HepG2 (cell line): ENCODE results near the gene ASIC3. TPM values are rescaled to one million over a fixed set of nuclear protein-coding genes. Genes with fewer than 3 reads are reported as not detected.

ENCODE experiments used
- ADNP ChIP-seq: sonication (generic); formaldehyde crosslinking; IDR thresholded peaks from 2 replicates; pipeline ENCODE4 v1.4.0; 2020; ENCODE audit warnings: missing genetic modification reagents
- ARID2 ChIP-seq: sonication (generic); formaldehyde crosslinking; IDR thresholded peaks from 2 replicates; pipeline ENCODE4 v1.8.1; 2022; ENCODE audit warnings: mild to moderate bottlenecking, missing genetic modification reagents, borderline replicate concordance
- ARNTL ChIP-seq: sonication (generic); formaldehyde crosslinking; IDR thresholded peaks from 2 replicates; pipeline ENCODE4 v1.4.0; 2020; ENCODE audit warnings: mild to moderate bottlenecking, missing genetic modification reagents
- CENPT ChIP-seq: sonication (generic); formaldehyde crosslinking; IDR thresholded peaks from 2 replicates; pipeline ENCODE4 v1.8.0; 2022; ENCODE audit warnings: low read depth, mild to moderate bottlenecking, moderate library complexity, missing genetic modification reagents
- LCORL ChIP-seq, 2 experiments: fragments of 450-650 bp in 1 of 2; sonication (generic) in 1 of 2; formaldehyde crosslinking in 1 of 2; IDR thresholded peaks; 2 replicates each; pipeline versions ENCODE4 v1.5.0 to v1.6.1; 2017 to 2020; ENCODE audit warnings: antibody characterized with exemption in 1 of 2, missing genetic modification reagents in 1 of 2
- MAFK ChIP-seq, 2 experiments: IDR thresholded peaks in 1 of 2; conservative IDR thresholded peaks in 1 of 2; 2 replicates each; pipeline ENCODE4 v1.6.1; 2011; ENCODE audit warnings: improper control_type of control experiment in 2 of 2, low read length in 2 of 2
- ZNF101 ChIP-seq: sonication (generic); formaldehyde crosslinking; IDR thresholded peaks from 2 replicates; pipeline ENCODE4 v1.4.0; 2020; ENCODE audit warnings: mild to moderate bottlenecking, low read depth, missing genetic modification reagents, borderline replicate concordance
- ZNF264 ChIP-seq: sonication (generic); formaldehyde crosslinking; IDR thresholded peaks from 2 replicates; pipeline ENCODE4 v1.4.0; 2020; ENCODE audit warnings: missing genetic modification reagents
- ZNF484 ChIP-seq: sonication (generic); formaldehyde crosslinking; IDR thresholded peaks from 2 replicates; pipeline ENCODE4 v1.5.1; 2020; ENCODE audit warnings: mild to moderate bottlenecking, low read depth, missing genetic modification reagents, borderline replicate concordance
- ZNF572 ChIP-seq: sonication (generic); formaldehyde crosslinking; IDR thresholded peaks from 2 replicates; pipeline ENCODE4 v1.5.1; 2020; ENCODE audit warnings: mild to moderate bottlenecking, missing genetic modification reagents
- ZNF605 ChIP-seq: sonication (generic); formaldehyde crosslinking; IDR thresholded peaks from 2 replicates; pipeline ENCODE4 v1.8.0; 2022; ENCODE audit warnings: mild to moderate bottlenecking, missing genetic modification reagents
- ZNF775 ChIP-seq: sonication (generic); formaldehyde crosslinking; IDR thresholded peaks from 2 replicates; pipeline ENCODE4 v1.4.0; 2020; ENCODE audit warnings: missing genetic modification reagents, mild to moderate bottlenecking, moderate library complexity, borderline replicate concordance
- polyA plus RNA-seq, 8 experiments: library from polyadenylated mRNA; depleted of rRNA in 3 of 8; stranded (reverse) in 7 of 8; unstranded in 1 of 8; fragments of >200 nt; fragmentation: Illumina TruSeq in 4 of 8; extraction: Trizol in 4 of 8; gene quantifications; 2 replicates each; pipeline versions ENCODE4 v1.2.1 to v1.2.3, GENCODE V29; 2011 to 2016; ENCODE audit warnings: low read depth in 4 of 8, missing spikeins in 1 of 8, mixed read lengths in 1 of 8; ENCODE audit not compliant: insufficient read depth in 1 of 8
- total RNA-seq, 5 experiments: library from RNA; depleted of rRNA; stranded (reverse); fragments of >200 nt; fragmentation: Illumina TruSeq; extraction: Trizol; gene quantifications; 2 replicates each; pipeline ENCODE4 v1.2.3, GENCODE V29; 2016; ENCODE audit warnings: low read depth in 1 of 5
- TF ChIP-seq, protein P1 (sequence below): sonication (generic); formaldehyde crosslinking; conservative IDR thresholded peaks from 2 replicates; pipeline ENCODE4 v1.4.0; 2020; ENCODE audit warnings: mild to moderate bottlenecking, missing genetic modification reagents, moderate library complexity
- TF ChIP-seq, protein P2 (sequence below): sonication (generic); formaldehyde crosslinking; conservative IDR thresholded peaks from 2 replicates; pipeline ENCODE4 v1.4.0; 2020; ENCODE audit warnings: missing genetic modification reagents
- TF ChIP-seq, protein P3 (sequence below): sonication (generic); formaldehyde crosslinking; IDR thresholded peaks from 2 replicates; pipeline ENCODE4 v1.4.0; 2020; ENCODE audit warnings: mild to moderate bottlenecking, missing genetic modification reagents
- TF ChIP-seq, protein P4 (sequence below): sonication (generic); formaldehyde crosslinking; IDR thresholded peaks from 2 replicates; pipeline ENCODE4 v1.4.0; 2020; ENCODE audit warnings: missing genetic modification reagents, borderline replicate concordance

Gene ASIC3
- total and polyA plus RNA-seq, 2 of the 13 experiments (the other 11 are each of a cell fraction or from before 2014, with no cell fraction given): 0.51 TPM; not detected in 1

DNA sequence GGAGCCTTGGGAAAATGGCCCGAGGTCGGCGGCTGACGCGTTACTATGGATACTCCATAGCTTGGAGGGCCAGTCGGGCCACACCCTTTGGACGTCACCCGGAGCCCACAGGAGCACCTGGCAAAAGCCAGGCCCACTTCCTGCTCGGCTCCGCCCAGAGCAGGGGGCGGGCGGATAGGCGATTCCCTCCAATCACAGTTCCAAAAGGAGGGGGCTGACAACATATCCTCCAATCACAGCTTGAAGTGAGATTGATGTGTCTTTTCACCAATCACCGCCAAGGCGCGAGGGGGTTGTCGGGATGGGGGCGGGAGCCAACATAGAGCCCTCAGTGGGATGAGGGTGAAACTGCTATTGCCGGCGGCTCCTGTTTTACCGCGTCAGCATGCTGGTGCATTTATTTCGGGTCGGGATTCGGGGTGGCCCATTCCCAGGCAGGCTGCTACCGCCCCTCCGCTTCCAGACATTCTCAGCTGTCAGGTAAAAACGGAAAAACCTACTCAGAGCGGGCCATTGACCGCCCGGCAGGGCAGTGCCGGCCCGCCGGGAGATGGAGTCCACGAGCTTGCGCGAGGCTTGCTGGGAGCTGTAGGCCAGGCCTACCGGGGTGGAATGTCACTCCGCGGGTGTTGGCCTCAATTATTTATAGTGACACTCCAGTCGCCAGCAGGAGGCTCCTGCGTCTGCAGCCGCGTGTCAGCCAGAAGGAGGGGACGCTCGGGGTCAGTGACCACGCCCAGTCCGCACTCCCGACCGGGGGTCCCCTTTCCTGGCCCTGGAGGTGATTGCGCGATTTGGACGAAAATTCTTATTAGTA, 20.0 kb upstream of the ASIC3 start, which contains the start of gene ABCB8 (continued):
- TF ChIP-seq, protein P1, sequence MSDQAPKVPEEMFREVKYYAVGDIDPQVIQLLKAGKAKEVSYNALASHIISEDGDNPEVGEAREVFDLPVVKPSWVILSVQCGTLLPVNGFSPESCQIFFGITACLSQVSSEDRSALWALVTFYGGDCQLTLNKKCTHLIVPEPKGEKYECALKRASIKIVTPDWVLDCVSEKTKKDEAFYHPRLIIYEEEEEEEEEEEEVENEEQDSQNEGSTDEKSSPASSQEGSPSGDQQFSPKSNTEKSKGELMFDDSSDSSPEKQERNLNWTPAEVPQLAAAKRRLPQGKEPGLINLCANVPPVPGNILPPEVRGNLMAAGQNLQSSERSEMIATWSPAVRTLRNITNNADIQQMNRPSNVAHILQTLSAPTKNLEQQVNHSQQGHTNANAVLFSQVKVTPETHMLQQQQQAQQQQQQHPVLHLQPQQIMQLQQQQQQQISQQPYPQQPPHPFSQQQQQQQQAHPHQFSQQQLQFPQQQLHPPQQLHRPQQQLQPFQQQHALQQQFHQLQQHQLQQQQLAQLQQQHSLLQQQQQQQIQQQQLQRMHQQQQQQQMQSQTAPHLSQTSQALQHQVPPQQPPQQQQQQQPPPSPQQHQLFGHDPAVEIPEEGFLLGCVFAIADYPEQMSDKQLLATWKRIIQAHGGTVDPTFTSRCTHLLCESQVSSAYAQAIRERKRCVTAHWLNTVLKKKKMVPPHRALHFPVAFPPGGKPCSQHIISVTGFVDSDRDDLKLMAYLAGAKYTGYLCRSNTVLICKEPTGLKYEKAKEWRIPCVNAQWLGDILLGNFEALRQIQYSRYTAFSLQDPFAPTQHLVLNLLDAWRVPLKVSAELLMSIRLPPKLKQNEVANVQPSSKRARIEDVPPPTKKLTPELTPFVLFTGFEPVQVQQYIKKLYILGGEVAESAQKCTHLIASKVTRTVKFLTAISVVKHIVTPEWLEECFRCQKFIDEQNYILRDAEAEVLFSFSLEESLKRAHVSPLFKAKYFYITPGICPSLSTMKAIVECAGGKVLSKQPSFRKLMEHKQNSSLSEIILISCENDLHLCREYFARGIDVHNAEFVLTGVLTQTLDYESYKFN (CRISPR knock-in tag): peak; percentile 25; the same call in 1 of the 2 replicates
- TF ChIP-seq, protein P2, sequence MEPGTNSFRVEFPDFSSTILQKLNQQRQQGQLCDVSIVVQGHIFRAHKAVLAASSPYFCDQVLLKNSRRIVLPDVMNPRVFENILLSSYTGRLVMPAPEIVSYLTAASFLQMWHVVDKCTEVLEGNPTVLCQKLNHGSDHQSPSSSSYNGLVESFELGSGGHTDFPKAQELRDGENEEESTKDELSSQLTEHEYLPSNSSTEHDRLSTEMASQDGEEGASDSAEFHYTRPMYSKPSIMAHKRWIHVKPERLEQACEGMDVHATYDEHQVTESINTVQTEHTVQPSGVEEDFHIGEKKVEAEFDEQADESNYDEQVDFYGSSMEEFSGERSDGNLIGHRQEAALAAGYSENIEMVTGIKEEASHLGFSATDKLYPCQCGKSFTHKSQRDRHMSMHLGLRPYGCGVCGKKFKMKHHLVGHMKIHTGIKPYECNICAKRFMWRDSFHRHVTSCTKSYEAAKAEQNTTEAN (CRISPR knock-in tag): no peak
- TF ChIP-seq MAFK (conservative IDR thresholded peaks at IDR 0.05 in 1 of 2, IDR thresholded peaks at IDR 0.05 in 1 of 2; ENCODE audit: low read length in 2 of 2) (0 out of 4 replicates have a peak, but pooled peaks of 1 of the 2 experiments have one; percentile 28), ZNF264 (CRISPR knock-in tag) (no peak), ZNF101 (CRISPR knock-in tag) (no peak), ZNF605 (CRISPR knock-in tag) (peak; percentile 80), ZNF572 (CRISPR knock-in tag) (no peak), LCORL (IDR thresholded peaks at IDR 0.05) (no peak), LCORL (CRISPR knock-in tag; IDR thresholded peaks at IDR 0.05) (peak; percentile 32), ARID2 (CRISPR knock-in tag) (no peak), CENPT (CRISPR knock-in tag) (no peak), ZNF775 (no peak), ADNP (no peak), ZNF484 (no peak), ARNTL (no peak)
- TF ChIP-seq, protein P3, sequence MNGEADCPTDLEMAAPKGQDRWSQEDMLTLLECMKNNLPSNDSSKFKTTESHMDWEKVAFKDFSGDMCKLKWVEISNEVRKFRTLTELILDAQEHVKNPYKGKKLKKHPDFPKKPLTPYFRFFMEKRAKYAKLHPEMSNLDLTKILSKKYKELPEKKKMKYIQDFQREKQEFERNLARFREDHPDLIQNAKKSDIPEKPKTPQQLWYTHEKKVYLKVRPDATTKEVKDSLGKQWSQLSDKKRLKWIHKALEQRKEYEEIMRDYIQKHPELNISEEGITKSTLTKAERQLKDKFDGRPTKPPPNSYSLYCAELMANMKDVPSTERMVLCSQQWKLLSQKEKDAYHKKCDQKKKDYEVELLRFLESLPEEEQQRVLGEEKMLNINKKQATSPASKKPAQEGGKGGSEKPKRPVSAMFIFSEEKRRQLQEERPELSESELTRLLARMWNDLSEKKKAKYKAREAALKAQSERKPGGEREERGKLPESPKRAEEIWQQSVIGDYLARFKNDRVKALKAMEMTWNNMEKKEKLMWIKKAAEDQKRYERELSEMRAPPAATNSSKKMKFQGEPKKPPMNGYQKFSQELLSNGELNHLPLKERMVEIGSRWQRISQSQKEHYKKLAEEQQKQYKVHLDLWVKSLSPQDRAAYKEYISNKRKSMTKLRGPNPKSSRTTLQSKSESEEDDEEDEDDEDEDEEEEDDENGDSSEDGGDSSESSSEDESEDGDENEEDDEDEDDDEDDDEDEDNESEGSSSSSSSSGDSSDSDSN (CRISPR knock-in tag): no peak
- TF ChIP-seq, protein P4, sequence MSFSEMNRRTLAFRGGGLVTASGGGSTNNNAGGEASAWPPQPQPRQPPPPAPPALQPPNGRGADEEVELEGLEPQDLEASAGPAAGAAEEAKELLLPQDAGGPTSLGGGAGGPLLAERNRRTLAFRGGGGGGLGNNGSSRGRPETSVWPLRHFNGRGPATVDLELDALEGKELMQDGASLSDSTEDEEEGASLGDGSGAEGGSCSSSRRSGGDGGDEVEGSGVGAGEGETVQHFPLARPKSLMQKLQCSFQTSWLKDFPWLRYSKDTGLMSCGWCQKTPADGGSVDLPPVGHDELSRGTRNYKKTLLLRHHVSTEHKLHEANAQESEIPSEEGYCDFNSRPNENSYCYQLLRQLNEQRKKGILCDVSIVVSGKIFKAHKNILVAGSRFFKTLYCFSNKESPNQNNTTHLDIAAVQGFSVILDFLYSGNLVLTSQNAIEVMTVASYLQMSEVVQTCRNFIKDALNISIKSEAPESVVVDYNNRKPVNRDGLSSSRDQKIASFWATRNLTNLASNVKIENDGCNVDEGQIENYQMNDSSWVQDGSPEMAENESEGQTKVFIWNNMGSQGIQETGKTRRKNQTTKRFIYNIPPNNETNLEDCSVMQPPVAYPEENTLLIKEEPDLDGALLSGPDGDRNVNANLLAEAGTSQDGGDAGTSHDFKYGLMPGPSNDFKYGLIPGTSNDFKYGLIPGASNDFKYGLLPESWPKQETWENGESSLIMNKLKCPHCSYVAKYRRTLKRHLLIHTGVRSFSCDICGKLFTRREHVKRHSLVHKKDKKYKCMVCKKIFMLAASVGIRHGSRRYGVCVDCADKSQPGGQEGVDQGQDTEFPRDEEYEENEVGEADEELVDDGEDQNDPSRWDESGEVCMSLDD (CRISPR knock-in tag): no peak
